Inferior parietal cortex (tissue), 1 donor: ENCODE results near the gene MOV10.
"Not testable (repeated sequence)": the region's sequence is repeated elsewhere in the genome, so short reads cannot be mapped to it uniquely, and the experiment has no call there.

ENCODE experiments used
- DNase-seq: peaks from one replicate; pipeline ENCODE4 v3.0.0-alpha.2; 2016; ENCODE audit errors: extremely low spot score

The MOV10 gene

GRCh38 chr1:112713466-112714312 lies 39.2 kb downstream of the MOV10 start:
- no peak for DNase-seq

- no peak for DNase-seq
Observed at GRCh38 chr1:112714313-112715263, 40.1 kb downstream of the MOV10 start.

GRCh38 chr1:112715264-112716053 lies 41.0 kb downstream of the MOV10 start, which contains the start of gene PPM1J:
Gene PPM1J, minus strand, starts transcription at chr1:112715332. Its CDS starts 31 bp downstream, at chr1:112715301.
- peak; percentile 77 for DNase-seq

- peak; percentile 97 for DNase-seq
Observed at GRCh38 chr1:112716133-112716720, 41.8 kb downstream of the MOV10 start.

- no peak for DNase-seq
Observed at GRCh38 chr1:112717263-112717873, 42.9 kb downstream of the MOV10 start.

GRCh38 chr1:112718691-112719418 lies 44.4 kb downstream of the MOV10 start:
- peak; percentile 74 for DNase-seq

GRCh38 chr1:112719706-112720105 lies 45.2 kb downstream of the MOV10 start:
- no peak for DNase-seq

GRCh38 chr1:112720800-112721199 lies 46.3 kb downstream of the MOV10 start:
- no peak for DNase-seq

GRCh38 chr1:112721294-112721693 lies 46.8 kb downstream of the MOV10 start:
- DNase-seq = not testable (repeated sequence)

- DNase-seq = no peak
Observed at GRCh38 chr1:112721966-112722524, 47.6 kb downstream of the MOV10 start.

GRCh38 chr1:112722601-112723510 lies 48.4 kb downstream of the MOV10 start:
- no peak for DNase-seq

- DNase-seq = no peak
Observed at GRCh38 chr1:112723511-112723839, 49.0 kb downstream of the MOV10 start.

GRCh38 chr1:112724240-112724639 lies 49.8 kb downstream of the MOV10 start:
- DNase-seq = not testable (repeated sequence)

GRCh38 chr1:112727716-112728115 lies 53.3 kb downstream of the MOV10 start:
- DNase-seq = no peak

GRCh38 chr1:112728306-112728971 lies 54.0 kb downstream of the MOV10 start:
- DNase-seq = not testable (repeated sequence)

GRCh38 chr1:112729011-112729410 lies 54.6 kb downstream of the MOV10 start:
- DNase-seq = not testable (repeated sequence)

- no peak for DNase-seq
Observed at GRCh38 chr1:112729909-112730308, 55.5 kb downstream of the MOV10 start.

GRCh38 chr1:112731451-112731850 lies 57.0 kb downstream of the MOV10 start:
- no peak for DNase-seq
